HepG2 (cell line): Measurements from ENCODE around the gene SYNE1. TPM values are rescaled to one million over a fixed set of nuclear protein-coding genes. Genes with fewer than 3 reads are reported as not detected.

ENCODE experiments used
- ATAC-seq: fragments of 200-7000 bp; cut with Tn5 transposase; 3 replicates; pipeline ENCODE4 v1.9.1; 2020; ENCODE audit warnings: mild to moderate bottlenecking, moderate library complexity
- BruUV-seq: library from RNA; stranded (reverse); fragments of 400-500 nt; replicated peaks from 2 replicates; lab custom pipeline; 2021; lab: Mats Ljungman, UMichigan
- CTCF ChIA-PET: fragments of 300-600 bp; formaldehyde crosslinking; extraction: SDS; loops from one replicate; lab custom pipeline; 2021; ENCODE audit warnings: low total read pairs, inconsistent platforms, low intra/inter-chr PET ratio; lab: Yijun Ruan, JAX
- POLR2A ChIA-PET: fragments of 350-600 bp; sonication (Branson Sonifier 250); formaldehyde crosslinking; loops from one replicate; lab custom pipeline; 2020; ENCODE audit warnings: antibody characterized with exemption, inconsistent platforms; lab: Yijun Ruan, JAX
- DNase-seq: peaks from one replicate; pipeline ENCODE4 v3.0.0-alpha.2; 2015; ENCODE audit warnings: low spot score
- FAIRE-seq: peaks from 3 replicates; lab custom pipeline; 2011; peaks lifted over from hg19 to GRCh38; lab: Jason Lieb, UNC
- H2AFZ ChIP-seq: one replicate; pipeline ENCODE4 v1.6.1; 2011; ENCODE audit warnings: low read length, inconsistent platforms
- H3K27ac ChIP-seq: fragments of 300-600 bp; 3 replicates; pipeline ENCODE4 v1.8.0; 2011; ENCODE audit warnings: mixed run types, mild to moderate bottlenecking, mixed read lengths, low read length, inconsistent platforms; ENCODE audit not compliant: insufficient read depth; ENCODE audit errors: extremely low read length
- H3K27me3 ChIP-seq, 2 experiments: fragments of 200-600 bp in 1 of 2; 2 replicates in 1 of 2; 3 replicates in 1 of 2; pipeline versions ENCODE4 v1.6.0 to v1.8.0; 2011; ENCODE audit warnings: low read length in 2 of 2, mild to moderate bottlenecking in 2 of 2, moderate library complexity in 2 of 2, inconsistent platforms in 1 of 2; ENCODE audit not compliant: insufficient read depth in 2 of 2, control insufficient read depth in 1 of 2
- H3K36me3 ChIP-seq, 2 experiments: fragments of 200-600 bp in 1 of 2; replicated peaks in 1 of 2; 2 replicates in 1 of 2; 3 replicates in 1 of 2; pipeline versions ENCODE4 v1.5.1 to v1.8.0; 2011; ENCODE audit warnings: low read length in 2 of 2, inconsistent platforms in 1 of 2; ENCODE audit not compliant: insufficient read depth in 2 of 2, control insufficient read depth in 1 of 2
- H3K4me1 ChIP-seq: 2 replicates; pipeline ENCODE4 v1.5.1; 2012; ENCODE audit warnings: low read length, inconsistent platforms; ENCODE audit not compliant: insufficient read depth
- H3K4me2 ChIP-seq: 2 replicates; pipeline ENCODE4 v1.6.0; 2011; ENCODE audit warnings: low read depth, low read length, inconsistent platforms
- H3K4me3 ChIP-seq, 3 experiments: fragments of 200-600 bp in 1 of 3; sonication (generic), shearing (Covaris generic) in 1 of 3; replicated peaks in 1 of 3; 2 replicates each; pipeline ENCODE4 v1.5.1; 2011 to 2016; ENCODE audit warnings: low read length in 3 of 3, inconsistent platforms in 2 of 3, low read depth in 2 of 3, mild to moderate bottlenecking in 2 of 3, control low read depth in 1 of 3, mixed read lengths in 1 of 3; ENCODE audit not compliant: insufficient read depth in 1 of 3
- H3K79me2 ChIP-seq: one replicate; pipeline ENCODE4 v1.6.1; 2011; ENCODE audit warnings: low read length, inconsistent platforms; ENCODE audit not compliant: insufficient read depth
- H3K9ac ChIP-seq: 2 replicates; pipeline ENCODE4 v1.6.0; 2011; ENCODE audit warnings: mild to moderate bottlenecking, low read depth, low read length, inconsistent platforms; ENCODE audit not compliant: insufficient read depth
- H3K9me3 ChIP-seq: 2 replicates; pipeline ENCODE4 v1.5.1; 2012; ENCODE audit warnings: mild to moderate bottlenecking, low read length
- H4K20me1 ChIP-seq: 2 replicates; pipeline ENCODE4 v1.6.0; 2011; ENCODE audit warnings: inconsistent platforms, mild to moderate bottlenecking, low read length, moderate library complexity; ENCODE audit not compliant: insufficient read depth
- MAX ChIP-seq: IDR thresholded peaks from 2 replicates; pipeline ENCODE4 v1.6.1; 2012; ENCODE audit warnings: inconsistent platforms
- MNT ChIP-seq: fragments of 450-650 bp; IDR thresholded peaks from 2 replicates; pipeline ENCODE4 v1.6.1; 2016
- NAIF1 ChIP-seq: sonication (generic); formaldehyde crosslinking; IDR thresholded peaks from 2 replicates; pipeline ENCODE4 v1.5.0; 2020; ENCODE audit warnings: mild to moderate bottlenecking, missing genetic modification reagents, borderline replicate concordance
- RARG ChIP-seq: sonication (generic); formaldehyde crosslinking; IDR thresholded peaks from 2 replicates; pipeline ENCODE4 v1.4.0; 2020; ENCODE audit warnings: low read depth, mild to moderate bottlenecking, missing genetic modification reagents
- REST ChIP-seq, 2 experiments: IDR thresholded peaks; 2 replicates each; pipeline ENCODE4 v1.6.1; 2011 to 2012; ENCODE audit warnings: low read length in 2 of 2, borderline replicate concordance in 1 of 2, low read depth in 1 of 2, mild to moderate bottlenecking in 1 of 2, moderate library complexity in 1 of 2
- SOX6 ChIP-seq, 2 experiments: fragments of 450-650 bp in 1 of 2; sonication (generic) in 1 of 2; formaldehyde crosslinking in 1 of 2; IDR thresholded peaks; 2 replicates each; pipeline versions ENCODE4 v1.4.0 to v1.6.1; 2017 to 2020; ENCODE audit warnings: antibody characterized with exemption in 1 of 2, mild to moderate bottlenecking in 1 of 2, missing genetic modification reagents in 1 of 2
- TRIM24 ChIP-seq: sonication (generic); formaldehyde crosslinking; IDR thresholded peaks from 2 replicates; pipeline ENCODE4 v1.8.0; 2022; ENCODE audit warnings: mild to moderate bottlenecking, missing genetic modification reagents
- ZNF230 ChIP-seq: sonication (generic); formaldehyde crosslinking; IDR thresholded peaks from 2 replicates; pipeline ENCODE4 v1.4.0; 2020; ENCODE audit warnings: mild to moderate bottlenecking, missing genetic modification reagents
- ZNF3 ChIP-seq: IDR thresholded peaks from 2 replicates; pipeline ENCODE4 v1.7.0; 2017; ENCODE audit warnings: inconsistent platforms
- ZNF556 ChIP-seq: sonication (generic); formaldehyde crosslinking; IDR thresholded peaks from 2 replicates; pipeline ENCODE4 v1.4.0; 2020; ENCODE audit warnings: mild to moderate bottlenecking, missing genetic modification reagents, borderline replicate concordance
- ZNF777 ChIP-seq: sonication (generic); formaldehyde crosslinking; IDR thresholded peaks from 2 replicates; pipeline ENCODE4 v1.4.0; 2020; ENCODE audit warnings: missing genetic modification reagents
- ZNF792 ChIP-seq: IDR thresholded peaks from 2 replicates; pipeline ENCODE4 v1.6.1; 2016
- ZNF850 ChIP-seq: sonication (generic); formaldehyde crosslinking; conservative IDR thresholded peaks from 2 replicates; pipeline ENCODE4 v1.9.0; 2021; ENCODE audit warnings: mild to moderate bottlenecking, missing genetic modification reagents
- WGBS: methylation state at CpG from one replicate; pipeline ENCODE4 v1.1.6; 2017; ENCODE audit warnings: low lambda C conversion rate; 5-methylcytosine and 5-hydroxymethylcytosine counted together
- in situ Hi-C: cut with HindIII; loops from 2 replicates; pipeline ENCODE4 v1.10.0; 2017; ENCODE audit warnings: low pct_unique_long_range_greater_than_20kb; ENCODE audit not compliant: extremely low pct_ligation_motif_present
- intact Hi-C: fragments of 100-400 bp; cut with micrococcal nuclease; formaldehyde crosslinking; loops from one replicate; pipeline ENCODE4 v1.10.0; 2022; ENCODE audit not compliant: unreplicated experiment
- polyA plus RNA-seq, 8 experiments: library from polyadenylated mRNA; depleted of rRNA in 3 of 8; stranded (reverse) in 7 of 8; unstranded in 1 of 8; fragments of >200 nt; fragmentation: Illumina TruSeq in 4 of 8; extraction: Trizol in 4 of 8; gene quantifications; 2 replicates each; pipeline versions ENCODE4 v1.2.1 to v1.2.3, GENCODE V29; 2011 to 2016; ENCODE audit warnings: low read depth in 4 of 8, missing spikeins in 1 of 8, mixed read lengths in 1 of 8; ENCODE audit not compliant: insufficient read depth in 1 of 8
- total RNA-seq, 5 experiments: library from RNA; depleted of rRNA; stranded (reverse); fragments of >200 nt; fragmentation: Illumina TruSeq; extraction: Trizol; gene quantifications; 2 replicates each; pipeline ENCODE4 v1.2.3, GENCODE V29; 2016; ENCODE audit warnings: low read depth in 1 of 5
- TF ChIP-seq, protein P1 (sequence below): sonication (generic); formaldehyde crosslinking; IDR thresholded peaks from 2 replicates; pipeline ENCODE4 v1.5.1; 2020; ENCODE audit warnings: missing genetic modification reagents, mild to moderate bottlenecking, borderline replicate concordance
- TF ChIP-seq, protein P2 (sequence below): sonication (generic); formaldehyde crosslinking; IDR thresholded peaks from 2 replicates; pipeline ENCODE4 v1.8.1; 2023; ENCODE audit warnings: mild to moderate bottlenecking, missing genetic modification reagents, borderline replicate concordance
- TF ChIP-seq, protein P3 (sequence below): IDR thresholded peaks from 2 replicates; pipeline ENCODE4 v1.6.1; 2016; ENCODE audit warnings: low read depth, control low read depth

The SYNE1 gene
- total and polyA plus RNA-seq, 2 of the 13 experiments (the other 11 are each of a cell fraction or from before 2014, with no cell fraction given), result 5.5 to 15.9 TPM

GRCh38 chr6:152272486-152272885 is 364.7 kb downstream of the SYNE1 start:
- H3K36me3 ChIP-seq, result no peaks in the 10 kb centered on the region
- no peak overlapping the region for H3K9ac ChIP-seq
- no TSS peak for BruUV-seq
- H4K20me1 ChIP-seq, result no peaks in the 10 kb centered on the region
- H3K4me2 ChIP-seq, result no peak overlapping the region
- FAIRE-seq (no peak), ATAC-seq (no peak), DNase-seq (no peak)
- ChIA-PET CTCF (no interaction called here), POLR2A (no interaction called here)
- no peaks in the 10 kb centered on the region for H3K27me3 ChIP-seq
- no peak overlapping the region for H3K4me3 ChIP-seq
- H3K4me1 ChIP-seq, result peaks cover 10% of the 10 kb centered on the region
- in situ Hi-C loops (no loop called here), intact Hi-C loops (loop anchor here (10.0 kb wide), 1 partner anchor 778 kb away; the partner anchor contains the start of gene CCDC170)
- no peaks in the 10 kb centered on the region for H3K79me2 ChIP-seq
- no peaks in the 10 kb centered on the region for H3K9me3 ChIP-seq
- no peak overlapping the region for H2AFZ ChIP-seq
- 89% methylated on average over 1 of the region's 1 CpG for WGBS
- H3K27ac ChIP-seq, result no peak overlapping the region
- no peak for TF ChIP-seq NAIF1
- TF ChIP-seq ZNF3 (CRISPR knock-in tag), result no peak
- TF ChIP-seq SOX6 (IDR thresholded peaks at IDR 0.05), result no peak
- no peak for TF ChIP-seq SOX6 (CRISPR knock-in tag; IDR thresholded peaks at IDR 0.05)
- no peak for TF ChIP-seq ZNF850 (CRISPR knock-in tag)
- TF ChIP-seq, protein P1, sequence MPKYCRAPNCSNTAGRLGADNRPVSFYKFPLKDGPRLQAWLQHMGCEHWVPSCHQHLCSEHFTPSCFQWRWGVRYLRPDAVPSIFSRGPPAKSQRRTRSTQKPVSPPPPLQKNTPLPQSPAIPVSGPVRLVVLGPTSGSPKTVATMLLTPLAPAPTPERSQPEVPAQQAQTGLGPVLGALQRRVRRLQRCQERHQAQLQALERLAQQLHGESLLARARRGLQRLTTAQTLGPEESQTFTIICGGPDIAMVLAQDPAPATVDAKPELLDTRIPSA (CRISPR knock-in tag), result no peak
- TF ChIP-seq TRIM24 (CRISPR knock-in tag), result no peak
- TF ChIP-seq RARG (CRISPR knock-in tag), result no peak
- TF ChIP-seq ZNF556, result no peak
- no peak for TF ChIP-seq MAX
- TF ChIP-seq, protein P2, sequence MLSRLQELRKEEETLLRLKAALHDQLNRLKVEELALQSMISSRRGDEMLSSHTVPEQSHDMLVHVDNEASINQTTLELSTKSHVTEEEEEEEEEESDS (CRISPR knock-in tag), result no peak
- TF ChIP-seq ZNF792 (CRISPR knock-in tag), result no peak
- TF ChIP-seq REST (IDR thresholded peaks at IDR 0.05; ENCODE audit: borderline replicate concordance in 1 of 2, low read depth in 1 of 2, low read length in 2 of 2), result no peak
- no peak for TF ChIP-seq ZNF777 (CRISPR knock-in tag)
- no peak for TF ChIP-seq ZNF230
- TF ChIP-seq, protein P3, sequence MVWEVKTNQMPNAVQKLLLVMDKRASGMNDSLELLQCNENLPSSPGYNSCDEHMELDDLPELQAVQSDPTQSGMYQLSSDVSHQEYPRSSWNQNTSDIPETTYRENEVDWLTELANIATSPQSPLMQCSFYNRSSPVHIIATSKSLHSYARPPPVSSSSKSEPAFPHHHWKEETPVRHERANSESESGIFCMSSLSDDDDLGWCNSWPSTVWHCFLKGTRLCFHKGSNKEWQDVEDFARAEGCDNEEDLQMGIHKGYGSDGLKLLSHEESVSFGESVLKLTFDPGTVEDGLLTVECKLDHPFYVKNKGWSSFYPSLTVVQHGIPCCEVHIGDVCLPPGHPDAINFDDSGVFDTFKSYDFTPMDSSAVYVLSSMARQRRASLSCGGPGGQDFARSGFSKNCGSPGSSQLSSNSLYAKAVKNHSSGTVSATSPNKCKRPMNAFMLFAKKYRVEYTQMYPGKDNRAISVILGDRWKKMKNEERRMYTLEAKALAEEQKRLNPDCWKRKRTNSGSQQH (CRISPR knock-in tag), result no peak
- TF ChIP-seq MNT, result no peak
